HG03025 (cell line): ENCODE data around the gene PAQR8.
A peak's percentile ranks its signal among the peaks of the same experiment; 100 is the strongest.

Source experiments
- ATAC-seq: cut with Tn5 transposase; IDR thresholded peaks from one replicate; pipeline ENCODE4 v1.9.1; 2021; ENCODE audit warnings: mild to moderate bottlenecking, moderate library complexity; ENCODE audit not compliant: unreplicated experiment, low FRiP score

PAQR8 gene

GRCh38 chr6:52346503-52346902 is 15.4 kb upstream of the PAQR8 start:
- no peak for ATAC-seq

GRCh38 chr6:52347818-52348217 is 14.1 kb upstream of the PAQR8 start:
- ATAC-seq: no peak

GRCh38 chr6:52351879-52352238 is 10.1 kb upstream of the PAQR8 start:
- ATAC-seq: no peak

- ATAC-seq: peak; percentile 79
These were observed 9.5 kb upstream of the PAQR8 start for GRCh38 chr6:52352239-52353018.

- ATAC-seq: no peak
These were observed 5.9 kb upstream of the PAQR8 start for GRCh38 chr6:52356017-52356416.

- no peak for ATAC-seq
These were observed 2.5 kb upstream of the PAQR8 start for GRCh38 chr6:52359403-52359802.

GRCh38 chr6:52360028-52360427 is 1.9 kb upstream of the PAQR8 start:
- no peak for ATAC-seq

- no peak for ATAC-seq
These were observed 1.1 kb upstream of the PAQR8 start for GRCh38 chr6:52360601-52361413.

GRCh38 chr6:52361414-52361944 is 472 bp upstream of the PAQR8 start:
- peak; percentile 18 for ATAC-seq

GRCh38 chr6:52362443-52363227 is 684 bp downstream of the PAQR8 start:
- peak; percentile 47 for ATAC-seq

GRCh38 chr6:52363228-52363867 is 1.4 kb downstream of the PAQR8 start:
- no peak for ATAC-seq

- no peak for ATAC-seq
These were observed 2.7 kb downstream of the PAQR8 start for GRCh38 chr6:52364480-52365166.

- ATAC-seq: no peak
These were observed 3.4 kb downstream of the PAQR8 start for GRCh38 chr6:52365317-52365716.

GRCh38 chr6:52365866-52366540 is 4.1 kb downstream of the PAQR8 start:
- no peak for ATAC-seq

GRCh38 chr6:52368002-52368401 is 6.1 kb downstream of the PAQR8 start:
- no peak for ATAC-seq

- ATAC-seq: no peak
These were observed 7.3 kb downstream of the PAQR8 start for GRCh38 chr6:52369234-52369633.

- no peak for ATAC-seq
These were observed 9.8 kb downstream of the PAQR8 start for GRCh38 chr6:52371656-52372191.

GRCh38 chr6:52373151-52373690 is 11.3 kb downstream of the PAQR8 start:
- ATAC-seq: no peak

GRCh38 chr6:52374247-52374646 is 12.3 kb downstream of the PAQR8 start:
- no peak for ATAC-seq
